ENCODE measurements around the gene KRT23. TPM values are rescaled to one million over a fixed set of nuclear protein-coding genes. Genes with fewer than 3 reads are reported as not detected.

Gene KRT23
- total RNA-seq, 1 experiment from 2014 or later: not detected

- H2AFZ ChIP-seq (ENCODE audit: low read length): no peak overlapping the region
- no peak overlapping the region for H2BK120ac ChIP-seq (ENCODE audit: low read depth, low read length, poor library complexity, severe bottlenecking)
- Mint-ChIP-seq H3K36me3 (ENCODE audit: insufficient read depth in 1 of 3, low read depth in 3 of 3) (no peaks in the 10 kb centered on the region), H3K9me3 (no peaks in the 10 kb centered on the region), H3K4me3 (no peak overlapping the region), H3K4me1 (peaks cover 12 to 20% of the 10 kb centered on the region in 2 experiments), H3K27me3 (ENCODE audit: low read depth) (no peaks in the 10 kb centered on the region; the same call in 1 of the 2 replicates), H3K27ac (no peak overlapping the region)
- no CpG with 5 or more reads among the region's 1 CpG for WGBS (ENCODE audit: extremely low coverage, insufficient read length, low lambda C conversion rate)
- no peak overlapping the region for H2BK15ac ChIP-seq (ENCODE audit: low read depth, low read length)
- no peak overlapping the region for H3K18ac ChIP-seq (ENCODE audit: insufficient read length, low read depth, low read length)
- no peaks in the 10 kb centered on the region for H3K79me2 ChIP-seq (ENCODE audit: insufficient read depth, low read length)
- TF ChIP-seq, protein P1, sequence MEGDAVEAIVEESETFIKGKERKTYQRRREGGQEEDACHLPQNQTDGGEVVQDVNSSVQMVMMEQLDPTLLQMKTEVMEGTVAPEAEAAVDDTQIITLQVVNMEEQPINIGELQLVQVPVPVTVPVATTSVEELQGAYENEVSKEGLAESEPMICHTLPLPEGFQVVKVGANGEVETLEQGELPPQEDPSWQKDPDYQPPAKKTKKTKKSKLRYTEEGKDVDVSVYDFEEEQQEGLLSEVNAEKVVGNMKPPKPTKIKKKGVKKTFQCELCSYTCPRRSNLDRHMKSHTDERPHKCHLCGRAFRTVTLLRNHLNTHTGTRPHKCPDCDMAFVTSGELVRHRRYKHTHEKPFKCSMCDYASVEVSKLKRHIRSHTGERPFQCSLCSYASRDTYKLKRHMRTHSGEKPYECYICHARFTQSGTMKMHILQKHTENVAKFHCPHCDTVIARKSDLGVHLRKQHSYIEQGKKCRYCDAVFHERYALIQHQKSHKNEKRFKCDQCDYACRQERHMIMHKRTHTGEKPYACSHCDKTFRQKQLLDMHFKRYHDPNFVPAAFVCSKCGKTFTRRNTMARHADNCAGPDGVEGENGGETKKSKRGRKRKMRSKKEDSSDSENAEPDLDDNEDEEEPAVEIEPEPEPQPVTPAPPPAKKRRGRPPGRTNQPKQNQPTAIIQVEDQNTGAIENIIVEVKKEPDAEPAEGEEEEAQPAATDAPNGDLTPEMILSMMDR (conservative IDR thresholded peaks at IDR 0.05): no peak
- no peaks in the 10 kb centered on the region for H3K23me2 ChIP-seq (ENCODE audit: insufficient read length, low read depth, low read length, poor library complexity, severe bottlenecking)
- no peak overlapping the region for H3K4me2 ChIP-seq (ENCODE audit: insufficient read depth, insufficient read length, low read length)
- no peaks in the 10 kb centered on the region for H3K79me1 ChIP-seq (ENCODE audit: insufficient read depth, low read depth, low read length, poor library complexity, severe bottlenecking)
- no peaks in the 10 kb centered on the region for H3K27me3 ChIP-seq (ENCODE audit: insufficient read depth, low read length)
- H4K20me1 ChIP-seq (ENCODE audit: control insufficient read depth, insufficient read depth, insufficient read length): no peaks in the 10 kb centered on the region
- no peak overlapping the region for H3T11ph ChIP-seq (ENCODE audit: low read length)
- H3K9ac ChIP-seq (ENCODE audit: extremely low read depth, insufficient read length, low read length): no peak overlapping the region
- no peak overlapping the region for H4K91ac ChIP-seq (ENCODE audit: insufficient read length, low read depth, low read length)
- H2AK5ac ChIP-seq (ENCODE audit: insufficient read length, low read length): no peak overlapping the region
- DNase-seq: no peak
- no peak overlapping the region for H3K4ac ChIP-seq (ENCODE audit: low read depth, low read length)
- no peak overlapping the region for H4K5ac ChIP-seq (ENCODE audit: insufficient read length, low read depth, low read length)
- no peak overlapping the region for H3K56ac ChIP-seq (ENCODE audit: insufficient read length, low read depth, low read length)
- no peak overlapping the region for H3K14ac ChIP-seq (ENCODE audit: insufficient read depth, low read length)
- H3K27ac ChIP-seq (ENCODE audit: insufficient read length, low read depth, low read length): no peak overlapping the region
- H4K8ac ChIP-seq (replicated peaks; ENCODE audit: insufficient read length, low read depth, low read length): no peak overlapping the region
- H2BK12ac ChIP-seq (ENCODE audit: insufficient read length, low read depth, low read length): no peak overlapping the region
- no peaks in the 10 kb centered on the region for H3K9me3 ChIP-seq (ENCODE audit: control insufficient read depth, low read depth, low read length)
- no peaks in the 10 kb centered on the region for H3K4me1 ChIP-seq (ENCODE audit: insufficient read depth, low read length)
- H3K23ac ChIP-seq (ENCODE audit: insufficient read length, low read depth, low read length): no peak overlapping the region
- no peak overlapping the region for H2BK20ac ChIP-seq (ENCODE audit: low read depth, low read length, poor library complexity, severe bottlenecking)
- H2BK5ac ChIP-seq (ENCODE audit: insufficient read length, low read length): no peak overlapping the region
These were observed 15.2 kb upstream of the KRT23 start for GRCh38 chr17:40952661-40953060.

Data from H9 (cell line).